SIG-M5 treated with dmso at 0.1 percent for 504 hours (cell line): ENCODE measurements around the gene RGS6.

ENCODE experiments used
- DNase-seq: peaks from one replicate; lab custom pipeline; 2025; ENCODE audit not compliant: unreplicated experiment; lab: John Stamatoyannopoulos, UW

RGS6 gene

GRCh38 chr14:72615451-72616121 lies 683.4 kb downstream of the RGS6 start:
- no peak for DNase-seq
